ENCODE measurements around the gene OCSTAMP. TPM values are rescaled to one million over a fixed set of nuclear protein-coding genes. Genes with fewer than 3 reads are reported as not detected.

OCSTAMP gene
- total RNA-seq, 1 experiment from 2014 or later = not detected

DNA sequence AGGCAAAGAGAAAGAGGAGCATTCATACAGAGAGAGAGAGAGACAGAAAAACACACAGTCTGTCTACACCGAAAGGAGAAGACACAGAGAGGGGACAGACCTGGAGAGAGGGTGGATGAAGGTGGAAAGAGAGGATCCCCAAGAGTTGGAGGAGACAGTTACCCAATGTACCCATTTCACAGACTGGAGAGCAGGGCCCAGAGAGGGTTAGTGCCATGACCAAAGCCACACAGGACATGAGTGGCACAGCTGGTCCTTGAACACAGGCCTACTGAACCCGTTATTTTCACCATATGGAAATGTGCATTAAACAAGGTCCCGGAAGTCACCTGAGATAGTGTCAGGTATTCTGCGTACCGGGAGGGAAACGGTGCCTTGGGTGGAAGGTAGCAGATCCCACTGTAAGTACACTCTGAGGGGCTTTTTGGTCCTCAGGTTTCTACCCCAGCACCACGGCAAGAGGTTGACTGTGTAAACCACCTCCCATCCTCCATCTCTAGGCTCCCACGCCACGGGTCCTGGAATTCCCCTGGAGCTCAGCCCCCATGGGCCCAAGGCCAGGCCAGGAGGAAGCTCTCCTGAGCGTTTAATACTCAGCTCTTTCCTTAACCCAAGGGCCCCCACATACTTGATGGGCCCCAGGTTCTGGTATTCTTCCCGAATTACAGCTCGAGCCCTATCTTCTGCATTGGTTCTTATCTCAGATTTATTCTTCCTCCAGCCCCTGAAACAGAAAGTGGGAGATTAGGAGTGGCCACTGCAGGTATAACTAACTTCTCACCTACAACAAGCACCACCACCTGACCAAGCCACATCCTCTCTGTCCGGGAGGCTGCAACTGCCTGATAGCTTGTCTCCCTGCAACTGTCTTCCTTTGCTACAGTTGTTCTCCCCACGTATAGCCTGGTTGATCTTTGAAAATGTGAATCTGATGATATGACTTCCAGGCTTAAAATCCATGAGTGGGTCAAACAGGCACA is 38.4 kb upstream of the OCSTAMP start:
- no peak for ATAC-seq
- BruUV-seq (replicated peaks) = no TSS peak
- Histone ChIP-seq H3K36me3 (ENCODE audit: control insufficient read depth, insufficient read depth, low read length) (no peaks in the 10 kb centered on the region), H3K27ac (ENCODE audit: low read length) (no peak overlapping the region), H3K27me3 (ENCODE audit: control insufficient read depth, insufficient read depth, low read length) (peaks cover 4% of the 10 kb centered on the region; the same call in 1 of the 2 replicates), H3K9me3 (ENCODE audit: control insufficient read depth, insufficient read depth, low read depth, low read length) (no peaks in the 10 kb centered on the region), H3K4me1 (ENCODE audit: control insufficient read depth, insufficient read depth, low read length) (no peaks in the 10 kb centered on the region), H3K4me3 (ENCODE audit: low read depth in 2 of 2, low read length in 2 of 2) (no peak overlapping the region)
- intact Hi-C loops (cut with micrococcal nuclease; ENCODE audit: unreplicated experiment) (no loop called here), in situ Hi-C loops (cut with HindIII; ENCODE audit: low pct_unique_long_range_greater_than_20kb, low sequenced_read_pairs) (no loop called here)
- CTCF ChIA-PET = no interaction called here
- DNase-seq (ENCODE audit: low read depth, low spot score) = no peak
- POLR2A ChIA-PET = no interaction called here
- TF ChIP-seq, protein P1, sequence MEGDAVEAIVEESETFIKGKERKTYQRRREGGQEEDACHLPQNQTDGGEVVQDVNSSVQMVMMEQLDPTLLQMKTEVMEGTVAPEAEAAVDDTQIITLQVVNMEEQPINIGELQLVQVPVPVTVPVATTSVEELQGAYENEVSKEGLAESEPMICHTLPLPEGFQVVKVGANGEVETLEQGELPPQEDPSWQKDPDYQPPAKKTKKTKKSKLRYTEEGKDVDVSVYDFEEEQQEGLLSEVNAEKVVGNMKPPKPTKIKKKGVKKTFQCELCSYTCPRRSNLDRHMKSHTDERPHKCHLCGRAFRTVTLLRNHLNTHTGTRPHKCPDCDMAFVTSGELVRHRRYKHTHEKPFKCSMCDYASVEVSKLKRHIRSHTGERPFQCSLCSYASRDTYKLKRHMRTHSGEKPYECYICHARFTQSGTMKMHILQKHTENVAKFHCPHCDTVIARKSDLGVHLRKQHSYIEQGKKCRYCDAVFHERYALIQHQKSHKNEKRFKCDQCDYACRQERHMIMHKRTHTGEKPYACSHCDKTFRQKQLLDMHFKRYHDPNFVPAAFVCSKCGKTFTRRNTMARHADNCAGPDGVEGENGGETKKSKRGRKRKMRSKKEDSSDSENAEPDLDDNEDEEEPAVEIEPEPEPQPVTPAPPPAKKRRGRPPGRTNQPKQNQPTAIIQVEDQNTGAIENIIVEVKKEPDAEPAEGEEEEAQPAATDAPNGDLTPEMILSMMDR (IDR thresholded peaks at IDR 0.05) = no peak
- TF ChIP-seq, protein P2, sequence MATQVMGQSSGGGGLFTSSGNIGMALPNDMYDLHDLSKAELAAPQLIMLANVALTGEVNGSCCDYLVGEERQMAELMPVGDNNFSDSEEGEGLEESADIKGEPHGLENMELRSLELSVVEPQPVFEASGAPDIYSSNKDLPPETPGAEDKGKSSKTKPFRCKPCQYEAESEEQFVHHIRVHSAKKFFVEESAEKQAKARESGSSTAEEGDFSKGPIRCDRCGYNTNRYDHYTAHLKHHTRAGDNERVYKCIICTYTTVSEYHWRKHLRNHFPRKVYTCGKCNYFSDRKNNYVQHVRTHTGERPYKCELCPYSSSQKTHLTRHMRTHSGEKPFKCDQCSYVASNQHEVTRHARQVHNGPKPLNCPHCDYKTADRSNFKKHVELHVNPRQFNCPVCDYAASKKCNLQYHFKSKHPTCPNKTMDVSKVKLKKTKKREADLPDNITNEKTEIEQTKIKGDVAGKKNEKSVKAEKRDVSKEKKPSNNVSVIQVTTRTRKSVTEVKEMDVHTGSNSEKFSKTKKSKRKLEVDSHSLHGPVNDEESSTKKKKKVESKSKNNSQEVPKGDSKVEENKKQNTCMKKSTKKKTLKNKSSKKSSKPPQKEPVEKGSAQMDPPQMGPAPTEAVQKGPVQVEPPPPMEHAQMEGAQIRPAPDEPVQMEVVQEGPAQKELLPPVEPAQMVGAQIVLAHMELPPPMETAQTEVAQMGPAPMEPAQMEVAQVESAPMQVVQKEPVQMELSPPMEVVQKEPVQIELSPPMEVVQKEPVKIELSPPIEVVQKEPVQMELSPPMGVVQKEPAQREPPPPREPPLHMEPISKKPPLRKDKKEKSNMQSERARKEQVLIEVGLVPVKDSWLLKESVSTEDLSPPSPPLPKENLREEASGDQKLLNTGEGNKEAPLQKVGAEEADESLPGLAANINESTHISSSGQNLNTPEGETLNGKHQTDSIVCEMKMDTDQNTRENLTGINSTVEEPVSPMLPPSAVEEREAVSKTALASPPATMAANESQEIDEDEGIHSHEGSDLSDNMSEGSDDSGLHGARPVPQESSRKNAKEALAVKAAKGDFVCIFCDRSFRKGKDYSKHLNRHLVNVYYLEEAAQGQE (IDR thresholded peaks at IDR 0.05; ENCODE audit: insufficient read depth in 1 of 2, low read depth in 2 of 2, low read length in 1 of 2) = no peak
- TF ChIP-seq SIN3A (IDR thresholded peaks at IDR 0.05; ENCODE audit: borderline replicate concordance, insufficient read depth, low read depth, low read length) (no peak), POLR2AphosphoS5 (IDR thresholded peaks at IDR 0.05; ENCODE audit: low read depth, low read length) (no peak), TCF7L2 (IDR thresholded peaks at IDR 0.05; ENCODE audit: low read depth, low read length) (no peak)

DNA sequence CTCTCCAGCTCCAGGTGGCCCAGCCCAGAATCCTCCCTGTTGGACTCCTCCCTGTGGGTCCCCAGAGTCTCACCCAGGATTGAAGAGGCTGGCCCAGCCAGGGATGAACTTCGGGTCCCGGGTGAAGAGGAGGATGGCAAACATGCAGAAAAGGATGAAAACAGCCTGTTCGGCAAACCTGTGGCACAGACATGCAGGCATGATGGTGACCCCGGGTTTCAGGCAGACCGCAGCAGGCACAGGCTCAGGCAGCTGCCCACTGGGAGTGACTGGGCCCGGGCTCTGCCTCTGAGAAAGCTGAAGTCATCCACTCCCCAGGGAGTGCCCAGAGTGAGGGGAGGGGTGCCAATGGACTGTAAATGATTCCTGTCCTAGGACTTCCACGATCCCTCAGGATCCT is 37.5 kb upstream of the OCSTAMP start:
- ChIA-PET POLR2A (no interaction called here), CTCF (no interaction called here)
- no peak for ATAC-seq
- TF ChIP-seq, protein P1 (IDR thresholded peaks at IDR 0.05) = no peak
- no peak for TF ChIP-seq SIN3A (IDR thresholded peaks at IDR 0.05; ENCODE audit: borderline replicate concordance, insufficient read depth, low read depth, low read length)
- TF ChIP-seq, protein P2 (IDR thresholded peaks at IDR 0.05; ENCODE audit: insufficient read depth in 1 of 2, low read depth in 2 of 2, low read length in 1 of 2) = no peak
- TF ChIP-seq TCF7L2 (IDR thresholded peaks at IDR 0.05; ENCODE audit: low read depth, low read length) = no peak
- no peak for TF ChIP-seq POLR2AphosphoS5 (IDR thresholded peaks at IDR 0.05; ENCODE audit: low read depth, low read length)
- Histone ChIP-seq H3K36me3 (ENCODE audit: control insufficient read depth, insufficient read depth, low read length) (no peaks in the 10 kb centered on the region), H3K4me3 (ENCODE audit: low read depth in 2 of 2, low read length in 2 of 2) (no peak overlapping the region), H3K9me3 (ENCODE audit: control insufficient read depth, insufficient read depth, low read depth, low read length) (no peaks in the 10 kb centered on the region), H3K27ac (ENCODE audit: low read length) (no peak overlapping the region), H3K27me3 (ENCODE audit: control insufficient read depth, insufficient read depth, low read length) (peaks cover 4% of the 10 kb centered on the region; the same call in 1 of the 2 replicates), H3K4me1 (ENCODE audit: control insufficient read depth, insufficient read depth, low read length) (no peaks in the 10 kb centered on the region)
- DNase-seq (ENCODE audit: low read depth, low spot score) = no peak
- intact Hi-C loops (cut with micrococcal nuclease; ENCODE audit: unreplicated experiment) (no loop called here), in situ Hi-C loops (cut with HindIII; ENCODE audit: low pct_unique_long_range_greater_than_20kb, low sequenced_read_pairs) (no loop called here)
- BruUV-seq (replicated peaks) = no TSS peak

Data from Panc1 (cell line).